IPS DF 6.9 (cell line): ENCODE measurements around the gene B3GALNT2.
"Not testable (repeated sequence)": the region's sequence is repeated elsewhere in the genome, so short reads cannot be mapped to it uniquely, and the experiment has no call there.

Experiments
- DNase-seq: peaks from one replicate; pipeline ENCODE4 v3.0.0-alpha.2; 2013; ENCODE audit warnings: low read depth, low spot score
- H3K27ac ChIP-seq: one replicate; pipeline ENCODE4 v1.5.1; 2013; ENCODE audit warnings: low read length, control low read depth
- H3K27me3 ChIP-seq: 2 replicates; pipeline ENCODE4 v1.6.1; 2013; ENCODE audit warnings: mild to moderate bottlenecking, low read length; ENCODE audit not compliant: control insufficient read depth, insufficient read depth
- H3K36me3 ChIP-seq: 2 replicates; pipeline ENCODE4 v1.6.1; 2013; ENCODE audit warnings: low read length; ENCODE audit not compliant: control insufficient read depth, insufficient read depth
- H3K4me1 ChIP-seq: 2 replicates; pipeline ENCODE4 v1.6.1; 2013; ENCODE audit warnings: low read length; ENCODE audit not compliant: control insufficient read depth, insufficient read depth
- H3K4me3 ChIP-seq: 2 replicates; pipeline ENCODE4 v1.5.1; 2013; ENCODE audit warnings: mild to moderate bottlenecking, low read length
- H3K9me3 ChIP-seq: 2 replicates; pipeline ENCODE4 v1.6.1; 2013; ENCODE audit warnings: low read length, inconsistent platforms; ENCODE audit not compliant: control insufficient read depth, insufficient read depth
- whole genome bisulfite sequencing: extraction: QIAGEN DNeasy Blood & Tissue Kit; methylation state at CpG from one replicate; pipeline ENCODE4 v1.1.7; 2013; ENCODE audit warnings: mixed read lengths, missing lambda C conversion rate; ENCODE audit not compliant: insufficient read length, insufficient coverage; 5-methylcytosine and 5-hydroxymethylcytosine counted together

B3GALNT2 gene

DNA sequence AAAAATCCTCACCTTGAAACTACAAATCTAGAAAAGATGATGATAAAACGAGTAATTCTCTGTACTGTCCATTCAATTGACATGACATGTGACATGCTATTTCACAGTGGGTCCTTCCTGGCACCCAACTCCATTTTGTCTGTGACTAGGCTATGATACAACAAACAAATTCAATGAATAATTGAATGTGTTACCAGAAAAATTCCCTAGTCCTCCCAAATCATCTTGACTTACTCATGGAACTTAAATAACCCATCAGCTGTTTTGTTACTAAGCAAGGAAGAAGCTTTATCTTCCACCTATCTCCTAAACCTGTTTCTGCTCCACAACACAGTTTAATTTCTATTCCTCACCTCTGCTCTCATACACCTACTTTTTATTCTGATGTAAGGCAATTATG is 30.4 kb downstream of the B3GALNT2 start:
- no peaks in the 10 kb centered on the region for H3K4me1 ChIP-seq
- H3K9me3 ChIP-seq = no peaks in the 10 kb centered on the region
- no peak overlapping the region for H3K4me3 ChIP-seq
- no peak overlapping the region for H3K27ac ChIP-seq
- no peaks in the 10 kb centered on the region for H3K27me3 ChIP-seq
- H3K36me3 ChIP-seq = peaks cover 5% of the 10 kb centered on the region; the same call in 1 of the 2 replicates
- no peak for DNase-seq
- no CpG with 5 or more reads among the region's 1 CpG for WGBS

DNA sequence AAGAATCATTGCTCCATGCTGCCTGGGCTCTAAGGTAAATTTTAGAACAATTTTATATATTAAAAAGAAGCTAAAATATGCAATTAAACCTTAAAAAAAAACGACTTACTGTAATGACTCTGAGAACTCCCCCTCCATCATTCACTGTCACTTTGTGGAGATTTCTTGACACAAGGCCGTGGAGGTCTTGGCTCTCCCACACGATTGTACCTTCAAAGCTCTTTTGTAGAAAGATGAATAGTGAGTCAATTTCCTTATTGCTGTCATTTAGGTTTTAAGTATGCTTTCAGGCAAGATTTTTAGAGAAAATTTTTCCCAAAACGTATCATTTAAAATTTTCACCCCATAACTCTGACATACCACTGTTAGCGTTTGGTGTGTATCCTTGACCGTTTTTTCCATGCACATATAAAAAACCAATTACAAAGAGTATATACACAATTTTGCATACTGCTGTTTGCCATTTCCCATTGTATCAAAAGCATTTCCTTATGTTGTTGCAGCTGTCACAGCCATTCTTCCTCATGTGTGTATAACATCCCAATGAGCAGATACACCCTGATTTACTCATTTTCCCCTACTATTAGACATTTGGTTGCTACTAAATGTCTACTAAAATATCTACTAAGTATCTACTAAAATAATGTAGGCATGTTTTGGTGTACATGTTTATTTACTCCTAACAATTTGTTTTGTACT is 33.4 kb downstream of the B3GALNT2 start:
- WGBS = no CpG with 5 or more reads among the region's 6 CpGs
- Histone ChIP-seq H3K36me3 (no peaks in the 10 kb centered on the region), H3K27me3 (no peaks in the 10 kb centered on the region), H3K9me3 (no peaks in the 10 kb centered on the region), H3K4me1 (no peaks in the 10 kb centered on the region), H3K4me3 (no peak overlapping the region), H3K27ac (no peak overlapping the region)
- no peak for DNase-seq

DNA sequence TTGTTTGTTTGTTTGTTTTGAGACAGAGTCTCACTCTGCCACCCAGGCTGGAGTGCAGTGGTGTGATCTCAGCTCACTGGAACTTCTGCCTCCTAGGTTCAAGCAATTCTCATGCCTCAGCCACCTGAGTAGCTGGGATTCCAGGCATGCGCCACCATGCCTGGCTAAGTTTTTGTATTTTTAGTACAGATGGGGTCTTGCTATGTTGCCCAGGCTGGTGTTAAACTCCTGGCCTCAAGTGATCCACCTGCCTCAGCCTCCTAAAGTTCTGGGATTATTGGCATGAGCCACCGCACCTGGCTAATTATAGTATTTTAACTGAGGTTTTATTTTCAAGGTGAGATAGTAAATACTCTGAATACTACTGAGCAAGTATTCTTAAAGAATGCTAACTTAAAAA is 34.4 kb downstream of the B3GALNT2 start:
- WGBS = no CpG with 5 or more reads among the region's 2 CpGs
- H3K27me3 ChIP-seq, H3K36me3 ChIP-seq, H3K4me1 ChIP-seq, H3K4me3 ChIP-seq, H3K9me3 ChIP-seq, H3K27ac ChIP-seq, DNase-seq: not testable (repeated sequence)

DNA sequence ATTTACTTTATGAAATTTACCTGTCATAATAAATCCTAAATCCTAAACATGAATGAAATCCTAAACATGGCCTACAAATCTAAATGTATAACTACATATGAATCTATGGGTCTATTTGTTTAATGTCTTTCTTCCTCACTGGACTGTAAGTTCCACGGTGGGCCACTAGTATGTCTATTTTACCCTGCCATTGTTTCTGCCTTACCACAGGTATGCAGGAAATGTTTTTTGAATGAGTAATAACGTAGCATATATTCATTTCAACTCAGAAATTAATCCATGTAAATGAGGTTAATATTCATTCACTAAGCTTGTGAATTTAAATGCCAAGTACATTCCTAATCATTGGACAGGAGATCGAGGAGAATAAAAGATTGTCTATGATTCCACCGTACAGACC is 35.3 kb downstream of the B3GALNT2 start:
- Histone ChIP-seq H3K27ac (no peak overlapping the region), H3K9me3 (no peaks in the 10 kb centered on the region), H3K4me3 (no peak overlapping the region), H3K36me3 (no peaks in the 10 kb centered on the region), H3K27me3 (no peaks in the 10 kb centered on the region), H3K4me1 (no peaks in the 10 kb centered on the region)
- no peak for DNase-seq
- WGBS = no CpG with 5 or more reads among the region's 4 CpGs

DNA sequence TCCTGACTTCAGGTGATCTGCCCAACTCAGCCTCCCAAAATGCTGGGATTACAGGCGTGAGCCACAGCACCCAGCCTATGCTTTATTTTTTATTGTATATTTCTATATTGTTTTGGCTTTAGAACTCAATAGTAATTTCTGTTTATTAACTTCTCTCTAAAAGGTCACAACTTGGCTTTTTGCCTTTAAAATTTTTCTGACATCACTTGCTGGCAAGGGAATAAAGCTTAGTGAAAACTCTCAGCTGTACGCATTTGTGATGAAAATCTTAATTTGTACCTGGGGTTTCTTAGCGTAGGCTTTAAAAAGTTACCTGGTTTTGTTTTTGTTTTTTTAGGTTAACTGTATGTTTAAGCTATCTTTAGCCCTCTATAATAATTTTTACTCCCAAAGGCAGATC is 36.2 kb downstream of the B3GALNT2 start:
- Histone ChIP-seq H3K4me1 (no peaks in the 10 kb centered on the region), H3K36me3 (no peaks in the 10 kb centered on the region), H3K27me3 (no peaks in the 10 kb centered on the region), H3K9me3 (no peaks in the 10 kb centered on the region), H3K27ac (no peak overlapping the region), H3K4me3 (no peak overlapping the region)
- WGBS = no CpG with 5 or more reads among the region's 3 CpGs
- DNase-seq = no peak

DNA sequence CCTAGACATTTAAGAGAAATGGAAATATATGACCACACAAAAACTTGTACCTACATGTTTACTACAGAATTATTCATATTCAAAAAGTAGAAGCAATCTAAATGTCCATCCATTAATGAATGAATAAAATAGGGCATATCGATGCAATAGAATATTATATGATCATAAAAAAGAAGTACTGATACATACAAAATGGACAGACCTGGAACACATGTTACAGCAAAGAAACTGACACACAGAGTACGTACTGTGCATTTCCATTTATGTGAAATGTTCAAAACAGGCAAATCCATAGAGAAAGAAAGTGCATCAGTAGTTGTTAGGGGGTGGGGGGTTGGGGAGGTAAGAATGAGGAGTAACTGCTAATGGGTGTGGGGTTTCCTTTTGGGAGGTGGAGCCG is 39.2 kb downstream of the B3GALNT2 start:
- Histone ChIP-seq H3K27me3 (no peaks in the 10 kb centered on the region), H3K4me3 (no peak overlapping the region), H3K9me3 (no peaks in the 10 kb centered on the region), H3K36me3 (no peaks in the 10 kb centered on the region), H3K4me1 (no peaks in the 10 kb centered on the region), H3K27ac (no peak overlapping the region)
- no CpG with 5 or more reads among the region's 3 CpGs for WGBS
- no peak for DNase-seq

DNA sequence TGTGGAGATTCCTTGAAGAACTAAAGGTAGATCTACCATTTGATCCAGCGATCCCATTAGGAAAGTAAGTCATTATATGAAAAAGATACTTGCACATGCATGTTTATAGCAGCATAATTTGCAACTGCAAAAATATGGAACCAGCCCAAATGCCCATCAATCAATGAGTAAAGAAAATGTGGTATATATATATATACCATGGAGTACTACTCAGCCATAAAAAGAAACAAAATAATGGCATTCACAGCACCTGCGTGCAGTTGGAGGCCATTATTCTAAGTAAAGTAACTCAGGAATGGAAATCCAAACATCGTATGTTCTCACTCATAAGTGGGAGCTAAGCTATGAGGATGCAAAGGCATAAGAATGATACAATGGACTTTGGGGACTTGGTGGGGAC is 41.4 kb downstream of the B3GALNT2 start:
- not testable (repeated sequence) for H3K9me3 ChIP-seq, H3K27me3 ChIP-seq, H3K4me3 ChIP-seq, DNase-seq, H3K4me1 ChIP-seq, H3K27ac ChIP-seq, H3K36me3 ChIP-seq
- WGBS = no CpG with 5 or more reads among the region's 3 CpGs

DNA sequence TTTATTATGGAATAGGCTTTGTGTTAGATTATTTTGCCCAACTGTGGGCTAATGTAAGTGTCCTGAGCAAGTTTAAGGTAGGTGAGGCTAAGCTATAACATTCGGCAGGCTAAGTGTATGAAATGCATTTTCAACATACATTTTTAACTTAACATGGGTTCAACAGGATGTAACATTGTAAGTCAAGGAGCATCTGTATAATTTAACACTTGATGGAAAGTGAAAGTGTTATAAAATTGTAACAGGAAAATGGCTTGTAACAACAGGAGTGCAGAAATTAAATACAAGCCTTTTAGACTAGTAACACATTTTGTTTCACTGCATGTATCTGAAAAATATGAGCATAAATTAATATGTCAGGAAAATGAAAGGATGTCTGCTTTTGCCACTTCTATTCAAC is 42.3 kb downstream of the B3GALNT2 start:
- H3K9me3 ChIP-seq = no peaks in the 10 kb centered on the region
- no peak for DNase-seq
- no peaks in the 10 kb centered on the region for H3K4me1 ChIP-seq
- H3K27ac ChIP-seq = no peak overlapping the region
- no peaks in the 10 kb centered on the region for H3K27me3 ChIP-seq
- WGBS = no CpG with 5 or more reads among the region's 1 CpG
- H3K36me3 ChIP-seq = no peaks in the 10 kb centered on the region
- no peak overlapping the region for H3K4me3 ChIP-seq

DNA sequence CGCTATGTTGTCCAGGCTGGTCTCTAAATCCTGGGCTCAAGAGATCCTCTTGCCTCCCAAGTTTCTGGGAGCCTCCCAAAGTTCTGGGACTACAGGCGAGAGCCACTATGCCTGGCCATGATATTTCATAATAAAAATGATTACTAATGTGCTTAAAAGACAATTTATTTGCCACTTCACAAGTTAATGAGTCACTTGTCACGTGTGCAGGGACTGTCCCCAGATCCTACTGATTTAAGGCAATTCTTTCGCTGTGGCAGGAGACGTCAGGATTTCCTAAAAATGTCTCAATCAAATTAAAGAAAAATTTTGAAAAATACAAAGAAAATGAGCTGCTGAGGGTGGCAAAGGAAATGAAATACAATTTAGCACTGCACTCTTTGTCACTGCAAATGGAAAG is 43.5 kb downstream of the B3GALNT2 start:
- Histone ChIP-seq H3K4me1 (no peaks in the 10 kb centered on the region), H3K9me3 (no peaks in the 10 kb centered on the region), H3K36me3 (no peaks in the 10 kb centered on the region), H3K27me3 (no peaks in the 10 kb centered on the region), H3K27ac (no peak overlapping the region), H3K4me3 (no peak overlapping the region)
- DNase-seq = no peak
- WGBS = no CpG with 5 or more reads among the region's 5 CpGs

DNA sequence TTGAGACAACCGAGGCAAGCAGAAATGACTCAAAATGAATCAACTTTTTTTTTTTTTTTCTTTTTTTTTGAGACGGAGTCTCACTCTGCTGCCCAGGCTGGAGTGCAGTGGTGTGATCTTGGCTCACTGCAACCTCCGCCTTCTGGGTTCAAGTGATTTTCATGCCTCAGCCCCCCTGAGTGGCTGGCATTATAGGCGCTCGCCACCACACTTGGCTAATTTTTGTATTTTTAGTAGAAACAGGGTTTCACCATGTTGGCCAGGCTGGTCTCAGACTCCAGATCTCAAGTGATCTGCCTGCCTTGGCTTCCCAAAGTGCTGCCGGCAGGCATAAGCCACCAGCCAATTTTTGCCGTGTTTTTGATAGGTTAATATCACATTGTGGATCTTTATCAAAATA is 46.4 kb downstream of the B3GALNT2 start:
- not testable (repeated sequence) for H3K4me1 ChIP-seq, H3K27me3 ChIP-seq, DNase-seq, H3K27ac ChIP-seq, H3K36me3 ChIP-seq, H3K9me3 ChIP-seq, H3K4me3 ChIP-seq
- WGBS = no CpG with 5 or more reads among the region's 7 CpGs

DNA sequence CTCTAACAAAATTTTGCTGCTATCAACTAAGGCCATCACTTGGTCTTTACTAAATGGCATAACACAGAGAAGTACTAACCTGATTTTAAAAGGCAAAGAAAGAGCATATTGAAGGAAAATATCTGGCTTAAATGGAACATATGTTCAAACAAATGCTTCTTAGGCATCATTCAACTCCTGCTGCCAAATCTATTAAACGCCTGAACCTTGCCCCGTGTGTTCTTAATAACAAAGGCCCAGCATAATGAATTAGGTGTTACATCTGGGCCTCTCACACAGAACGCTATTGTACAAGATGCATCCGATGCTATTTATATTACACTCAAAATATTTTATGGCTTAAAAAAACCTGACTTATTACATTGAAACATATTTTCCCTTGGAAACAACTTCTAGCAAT is 48.4 kb downstream of the B3GALNT2 start:
- Histone ChIP-seq H3K9me3 (no peaks in the 10 kb centered on the region), H3K4me1 (no peaks in the 10 kb centered on the region), H3K27me3 (no peaks in the 10 kb centered on the region), H3K4me3 (no peak overlapping the region), H3K36me3 (peaks cover 3% of the 10 kb centered on the region; the same call in 1 of the 2 replicates), H3K27ac (no peak overlapping the region)
- WGBS = no CpG with 5 or more reads among the region's 4 CpGs
- DNase-seq = no peak
